GM18499 (cell line): ENCODE measurements around the gene LMOD1.
"Not testable (repeated sequence)": the region's sequence is repeated elsewhere in the genome, so short reads cannot be mapped to it uniquely, and the experiment has no call there.

Source experiments
- ATAC-seq: cut with Tn5 transposase; IDR thresholded peaks from one replicate; pipeline ENCODE4 v1.9.1; 2021; ENCODE audit warnings: moderate number of reproducible peaks; ENCODE audit not compliant: insufficient read depth, unreplicated experiment

The LMOD1 gene

DNA sequence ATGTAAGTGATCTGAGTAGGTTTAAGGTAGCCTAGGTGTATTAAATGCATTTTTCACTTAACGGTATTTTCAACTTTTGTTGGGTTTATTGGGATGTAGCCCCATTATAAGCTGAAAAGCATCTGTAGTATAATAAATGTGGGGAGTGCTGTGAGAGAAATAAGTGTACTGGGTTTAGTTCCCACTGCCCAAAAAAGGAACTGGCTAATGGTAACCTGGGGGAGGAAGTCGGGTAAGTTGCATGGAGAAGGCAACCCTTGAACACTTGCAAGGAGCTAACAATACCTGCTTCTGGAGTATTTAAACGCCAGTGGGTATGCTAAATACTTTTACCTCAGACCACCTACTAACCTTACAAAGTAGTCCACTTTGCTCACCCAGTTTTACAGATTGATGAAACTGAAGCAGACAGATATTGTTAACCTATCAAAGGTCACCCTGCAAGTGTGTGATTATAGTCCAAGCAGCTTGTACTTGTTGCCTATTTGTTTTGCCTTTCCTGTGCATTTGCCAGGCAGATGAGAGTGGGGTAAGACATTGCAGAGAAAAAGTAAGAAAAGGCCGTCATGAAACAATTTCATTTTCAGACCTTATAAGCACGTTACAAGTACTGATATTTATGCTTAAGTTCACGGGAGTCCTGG lies 65.3 kb downstream of the LMOD1 start:
- ATAC-seq: no peak

DNA sequence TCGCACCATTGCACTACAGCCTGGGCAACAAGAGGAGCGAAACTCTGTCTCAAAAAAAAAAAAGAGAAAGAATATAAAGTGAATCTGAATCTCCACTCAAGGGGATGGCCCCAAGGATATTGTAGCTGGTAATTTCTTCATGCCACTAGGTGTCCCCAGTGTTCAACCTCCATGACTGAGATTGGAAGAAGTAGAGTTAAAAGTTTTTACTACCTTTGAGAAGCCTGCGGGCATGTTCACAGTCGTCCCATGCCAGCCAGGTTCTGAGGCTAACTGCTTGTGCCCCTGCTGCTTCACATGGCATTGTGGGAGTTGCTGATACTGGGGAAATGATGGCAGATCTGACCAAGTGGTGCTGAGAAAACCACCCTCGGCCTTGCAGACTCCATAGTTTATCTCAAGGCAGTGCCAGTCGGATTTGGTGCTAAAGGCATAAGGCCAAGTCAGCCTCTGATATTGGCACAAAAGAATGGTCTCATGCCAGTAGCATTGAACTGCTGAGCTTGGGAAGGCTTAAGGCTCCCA lies 68.4 kb downstream of the LMOD1 start:
- ATAC-seq: no peak

DNA sequence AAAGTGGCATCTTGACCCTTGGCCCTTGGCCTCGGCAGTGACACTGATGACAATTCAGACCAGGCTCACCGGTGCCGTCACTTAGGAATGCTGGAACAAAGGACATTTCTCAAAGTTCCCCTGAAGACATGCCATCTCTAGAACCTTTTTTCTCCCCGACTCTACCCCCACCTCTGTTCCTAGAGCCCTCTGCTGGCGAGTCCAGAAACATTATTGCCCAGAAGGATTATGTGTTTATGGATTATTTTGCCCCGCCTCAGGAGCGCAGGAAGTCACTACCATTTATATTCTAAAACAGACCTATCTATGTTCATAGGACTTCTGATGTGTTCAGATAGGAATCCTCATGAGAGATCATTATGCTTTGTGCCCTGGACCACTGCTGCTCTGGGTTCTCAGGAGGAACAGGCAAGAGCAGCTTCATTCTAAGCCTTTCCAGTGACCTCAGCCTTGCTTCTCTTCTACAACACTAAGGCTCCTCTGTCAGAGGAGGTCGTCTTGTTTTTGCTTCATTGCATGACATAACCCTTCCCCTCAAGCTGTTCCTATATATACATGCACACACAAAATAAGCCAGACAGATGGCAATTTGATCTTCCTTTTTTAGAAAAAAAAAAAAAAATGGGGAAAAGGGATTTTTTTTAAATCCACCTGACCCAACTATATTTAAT lies 70.1 kb downstream of the LMOD1 start:
- no peak for ATAC-seq

DNA sequence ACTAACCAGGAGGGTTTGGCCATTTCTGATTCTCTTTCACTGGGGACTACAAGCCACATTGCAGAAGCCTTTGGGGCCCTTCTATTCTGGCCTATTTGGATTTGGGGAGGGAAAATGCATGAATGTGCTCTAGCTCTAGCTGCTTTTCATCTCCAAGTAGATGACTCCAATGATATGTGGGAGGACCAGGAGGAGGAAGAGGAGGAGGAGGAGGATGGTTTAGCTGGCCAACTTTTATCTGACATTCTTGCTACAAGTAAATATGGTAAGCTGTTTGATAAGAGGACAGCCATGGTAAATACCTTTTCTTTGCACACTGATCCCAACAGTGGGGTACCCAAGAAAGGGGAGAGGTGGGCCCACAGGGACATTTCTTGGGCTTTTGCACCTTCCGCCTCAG lies 71.7 kb downstream of the LMOD1 start:
- ATAC-seq: no peak

DNA sequence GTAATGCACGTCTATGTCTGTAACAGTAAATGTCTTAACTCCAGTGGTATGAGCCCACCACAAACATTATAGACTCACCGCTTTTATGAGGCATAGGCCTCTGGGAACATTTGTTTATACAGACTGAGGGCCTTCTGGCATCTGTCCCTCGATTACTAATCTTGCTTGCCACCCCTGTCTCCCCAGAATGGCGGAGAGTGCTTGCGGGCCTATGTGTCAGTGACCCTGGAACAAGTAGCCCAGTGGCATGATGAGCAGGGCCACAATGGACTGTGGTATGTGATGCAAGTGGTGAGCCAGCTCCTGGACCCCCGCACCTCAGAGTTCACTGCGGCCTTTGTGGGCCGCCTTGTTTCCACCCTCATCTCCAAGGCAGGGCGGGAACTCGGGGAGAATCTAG lies 76.0 kb downstream of the LMOD1 start:
- no peak for ATAC-seq

DNA sequence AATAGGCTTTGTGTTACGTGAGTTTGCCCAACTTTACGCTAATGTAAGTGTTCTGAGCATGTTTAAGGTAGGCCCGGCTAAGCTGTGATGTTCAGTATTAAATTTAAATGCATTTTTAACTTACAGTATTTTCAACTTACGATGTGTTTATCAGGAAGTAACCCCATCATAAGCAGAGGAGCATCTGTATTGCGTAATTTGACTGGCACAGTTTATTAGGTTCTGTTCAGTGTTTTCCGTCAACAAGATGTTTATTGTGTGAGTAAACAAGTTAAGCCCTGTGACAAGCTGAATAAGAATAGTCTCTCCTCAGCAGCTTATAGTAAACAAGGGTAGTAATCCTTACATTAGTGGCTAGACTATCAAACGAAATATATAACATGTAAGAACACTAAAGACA lies 84.9 kb downstream of the LMOD1 start:
- no peak for ATAC-seq

DNA sequence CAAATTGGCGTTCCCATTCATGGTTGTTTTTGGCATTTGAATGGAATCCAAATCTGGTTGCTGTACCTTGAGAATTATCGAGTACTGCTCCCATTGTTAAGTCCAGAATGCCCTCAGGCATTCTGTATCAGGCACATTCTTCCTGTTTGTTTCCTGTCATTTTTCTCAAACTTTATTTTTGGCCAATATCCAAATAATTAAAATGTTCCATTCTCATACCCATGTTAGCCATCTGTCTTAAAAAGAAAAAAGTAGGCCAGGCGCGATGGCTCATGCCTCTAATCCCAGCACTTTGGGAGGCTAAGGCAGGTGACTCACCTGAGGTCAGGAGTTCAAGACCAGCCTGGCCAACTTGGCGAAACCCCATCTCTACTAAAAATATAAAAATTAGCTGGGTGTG lies 86.9 kb downstream of the LMOD1 start:
- ATAC-seq: no peak

DNA sequence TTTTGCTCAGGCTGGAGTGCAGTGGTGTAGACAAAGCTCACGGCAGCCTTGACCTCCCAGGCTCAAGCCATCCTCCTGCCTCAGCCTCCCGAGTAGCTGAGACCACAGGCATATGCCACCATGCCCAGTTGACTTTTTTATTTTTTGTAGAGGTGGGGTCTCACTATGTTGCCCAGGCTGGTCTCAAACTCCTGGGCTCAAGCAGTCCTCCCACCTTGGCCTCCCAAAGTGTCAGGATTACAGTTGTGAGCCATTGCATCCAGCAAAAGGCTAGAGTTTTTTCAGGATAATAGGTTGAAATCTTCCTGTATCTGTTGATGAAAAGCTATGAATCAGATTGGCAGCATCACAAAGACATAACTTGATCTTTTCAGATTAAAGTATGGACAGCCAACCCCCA lies 89.6 kb downstream of the LMOD1 start:
- not testable (repeated sequence) for ATAC-seq

DNA sequence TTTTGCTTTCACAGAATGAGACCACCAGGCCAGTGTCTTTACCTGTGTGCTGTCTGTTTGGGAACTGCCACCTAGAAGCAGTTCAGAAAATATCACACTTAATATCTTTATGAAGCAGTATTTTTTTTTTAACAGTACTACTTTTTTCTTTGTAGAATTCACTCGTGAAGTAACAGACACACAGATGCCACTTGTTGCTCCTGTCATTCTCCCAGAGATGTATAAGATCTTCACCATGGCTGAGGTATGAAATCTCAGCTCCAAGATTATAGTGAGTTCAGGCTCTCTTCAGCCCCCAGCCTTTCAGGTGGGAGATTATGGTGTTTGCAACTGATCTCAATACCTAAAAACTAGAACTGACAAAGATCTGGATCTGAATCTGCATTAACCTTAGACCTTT lies 94.4 kb downstream of the LMOD1 start:
- ATAC-seq: no peak

DNA sequence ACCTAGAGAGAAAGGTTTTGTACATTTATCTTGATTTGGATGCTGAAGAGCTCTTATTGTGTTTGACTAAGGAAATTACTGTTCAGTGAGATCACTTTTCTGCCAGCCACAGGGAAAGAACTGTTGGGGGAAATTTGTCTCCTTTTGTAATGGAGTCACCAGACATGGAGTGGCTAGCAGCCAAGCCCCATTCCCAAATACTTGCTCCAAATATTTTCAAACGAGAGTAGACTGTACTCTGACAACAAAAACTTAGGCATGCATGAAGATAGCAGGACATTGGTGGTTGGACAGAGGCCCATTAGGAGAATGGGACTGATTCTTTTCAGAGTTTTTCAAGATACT lies 96.3 kb downstream of the LMOD1 start:
- ATAC-seq: no peak

DNA sequence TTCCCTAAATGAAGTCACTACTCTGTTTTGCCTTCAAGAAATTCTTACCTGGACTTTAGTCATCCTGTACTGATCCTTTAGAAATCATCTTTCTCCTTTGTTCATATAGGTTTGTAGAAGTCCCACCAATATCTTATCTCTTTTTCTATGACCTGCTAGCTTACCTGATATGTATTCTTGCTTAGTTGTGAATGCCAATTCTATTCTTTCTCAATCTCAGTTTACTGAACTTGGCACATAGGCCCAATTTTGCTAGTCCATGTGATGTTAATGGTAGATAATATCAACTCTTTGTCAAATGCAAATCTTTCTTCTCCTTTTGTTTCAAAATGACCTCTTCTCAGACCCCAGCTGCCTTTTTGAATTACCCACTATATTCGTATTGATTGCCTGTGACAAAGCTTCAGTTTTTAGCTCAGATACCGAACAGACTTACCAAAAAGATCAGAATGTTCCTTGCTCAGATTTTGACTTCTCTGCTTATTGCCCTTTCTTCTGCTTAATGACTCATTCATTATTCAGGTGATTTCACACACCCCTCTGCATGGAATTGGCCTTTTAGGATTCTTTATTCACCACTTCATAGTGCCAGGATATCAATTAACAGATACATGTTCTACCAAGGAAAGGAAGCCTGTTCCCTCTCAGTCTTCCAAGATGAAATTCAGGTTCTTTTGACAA lies 96.8 kb downstream of the LMOD1 start:
- no peak for ATAC-seq

DNA sequence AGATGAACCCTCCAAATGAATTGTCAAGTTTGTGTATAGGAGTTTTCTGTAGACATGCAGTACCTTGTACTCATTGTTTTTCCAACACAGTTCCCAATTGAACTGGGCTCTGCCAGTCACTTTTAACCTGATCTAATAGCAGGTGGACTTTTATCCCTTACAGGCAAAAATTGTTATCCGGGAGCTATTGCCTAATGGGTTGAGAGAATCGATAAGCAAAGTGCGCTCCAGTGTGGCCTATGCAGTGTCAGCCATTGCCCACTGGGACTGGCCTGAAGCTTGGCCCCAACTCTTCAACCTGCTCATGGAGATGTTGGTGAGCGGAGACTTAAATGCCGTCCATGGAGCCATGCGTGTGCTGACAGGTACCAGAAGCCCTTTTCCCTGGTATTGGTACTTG lies 98.1 kb downstream of the LMOD1 start:
- ATAC-seq: no peak

DNA sequence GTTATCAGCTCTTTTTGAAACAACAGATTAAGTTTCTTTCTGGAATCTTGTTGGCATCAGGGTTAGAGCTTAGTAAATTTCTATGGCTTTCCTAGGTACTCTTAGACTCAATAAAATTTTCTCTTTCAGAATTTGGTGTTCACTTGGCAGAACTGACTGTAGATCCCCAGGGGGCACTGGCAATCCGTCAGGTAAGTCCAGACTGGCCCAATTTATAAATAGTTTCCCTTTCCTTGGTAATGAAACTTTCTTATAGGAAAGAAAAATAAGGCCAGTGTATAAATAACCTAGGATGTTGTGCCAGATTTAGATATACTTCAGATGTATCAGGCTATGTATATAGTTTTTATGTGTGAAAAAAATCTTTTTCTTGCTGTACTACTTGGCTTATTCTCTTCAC lies 99.2 kb downstream of the LMOD1 start:
- no peak for ATAC-seq
